ENCODE measurements around the gene SUN1. TPM values are rescaled to one million over a fixed set of nuclear protein-coding genes. Genes with fewer than 3 reads are reported as not detected.
A peak's percentile ranks its signal among the peaks of the same experiment; 100 is the strongest.

SUN1 gene
- total RNA-seq, 1 experiment from 2014 or later: 39.6 TPM

DNA sequence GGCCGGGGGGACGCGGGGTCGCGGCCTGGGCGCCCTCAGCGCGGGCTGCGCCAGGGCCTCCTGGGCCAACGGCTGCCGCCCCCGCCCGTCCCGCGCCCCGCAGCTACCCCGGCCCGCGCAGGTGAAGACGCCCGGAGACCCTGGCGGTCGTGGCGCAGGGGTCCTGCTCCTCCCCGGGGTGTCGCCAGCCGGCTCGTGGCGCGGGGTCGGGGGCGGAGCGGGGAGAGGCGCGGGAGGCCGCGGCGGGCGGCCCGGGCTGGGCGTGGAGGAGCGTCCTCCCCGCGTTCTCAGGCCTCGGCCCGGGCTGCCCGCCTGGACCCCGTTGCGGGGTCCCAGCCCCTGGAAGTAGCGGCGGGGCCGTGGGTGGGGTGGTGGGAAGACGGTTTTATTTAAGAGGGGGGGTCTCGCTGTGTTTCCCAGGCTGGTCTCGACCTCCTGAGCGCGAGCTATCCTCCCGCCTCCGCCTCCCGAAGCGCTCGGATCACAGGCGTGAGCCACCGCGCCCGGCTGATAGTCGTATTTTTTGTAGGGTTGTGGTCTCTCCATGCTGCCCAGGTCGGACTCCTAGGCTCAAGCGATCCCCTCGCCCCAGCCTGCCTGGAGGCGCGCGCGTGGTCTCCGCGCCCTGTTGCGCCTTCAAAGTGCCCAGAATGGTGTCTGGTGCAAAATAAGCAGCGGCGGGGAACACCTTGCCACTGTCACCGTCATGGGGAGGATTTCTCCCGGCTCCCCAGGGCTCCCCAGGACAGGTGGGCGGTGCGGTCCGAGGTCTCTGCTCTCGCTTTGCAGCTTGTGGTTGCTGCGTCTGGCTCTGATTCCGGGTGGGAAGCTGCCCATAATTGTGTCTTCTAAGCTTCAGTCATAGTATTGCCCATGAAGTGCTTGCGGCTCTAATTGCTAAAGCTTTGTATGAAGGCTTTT, 15.3 kb upstream of the SUN1 start:
- peak; percentile 60 for DNase-seq

GRCh38 chr7:818031-818699, 14.1 kb upstream of the SUN1 start:
- Histone ChIP-seq H3K4me3 (ENCODE audit: low read length) (peak overlapping the region; percentile 85), H3K4me1 (ENCODE audit: low read length) (peaks cover 40% of the 10 kb centered on the region), H3K27me3 (ENCODE audit: low read length) (no peaks in the 10 kb centered on the region), H2AFZ (ENCODE audit: low read length) (no peak overlapping the region), H3K9me3 (ENCODE audit: low read length) (no peaks in the 10 kb centered on the region), H3K27ac (ENCODE audit: low read length) (no peak overlapping the region), H3K79me2 (ENCODE audit: low read length) (peaks cover 64% of the 10 kb centered on the region), H3K9me2 (replicated peaks; ENCODE audit: insufficient read depth, low read length) (no peaks in the 10 kb centered on the region), H4K20me1 (ENCODE audit: insufficient read depth, low read depth, low read length) (no peaks in the 10 kb centered on the region; the same call in 1 of the 2 replicates), H3K4me2 (ENCODE audit: low read depth, low read length, poor library complexity, severe bottlenecking) (peak overlapping the region; percentile 80), H3K36me3 (ENCODE audit: insufficient read depth, low read length) (no peaks in the 10 kb centered on the region), H3K9ac (ENCODE audit: low read length) (peak overlapping the region; percentile 88; the same call in 1 of the 2 replicates)
- peak; percentile 63 for DNase-seq

More for the DNA sequence above, 15.3 kb upstream of the SUN1 start:
- peak overlapping the region; percentile 88 for H3K9ac ChIP-seq (ENCODE audit: low read length)
- H2AFZ ChIP-seq (ENCODE audit: low read length): no peak overlapping the region
- H3K4me3 ChIP-seq (ENCODE audit: low read length): peak overlapping the region; percentile 85
- H3K36me3 ChIP-seq (ENCODE audit: insufficient read depth, low read length): no peaks in the 10 kb centered on the region
- H3K27ac ChIP-seq (ENCODE audit: low read length): no peak overlapping the region
- H4K20me1 ChIP-seq (ENCODE audit: insufficient read depth, low read depth, low read length): no peaks in the 10 kb centered on the region; the same call in 1 of the 2 replicates
- H3K4me2 ChIP-seq (ENCODE audit: low read depth, low read length, poor library complexity, severe bottlenecking): peak overlapping the region; percentile 80
- peaks cover 47% of the 10 kb centered on the region for H3K4me1 ChIP-seq (ENCODE audit: low read length)
- H3K9me3 ChIP-seq (ENCODE audit: low read length): no peaks in the 10 kb centered on the region
- H3K79me2 ChIP-seq (ENCODE audit: low read length): peaks cover 52% of the 10 kb centered on the region
- no peaks in the 10 kb centered on the region for H3K9me2 ChIP-seq (replicated peaks; ENCODE audit: insufficient read depth, low read length)
- no peaks in the 10 kb centered on the region for H3K27me3 ChIP-seq (ENCODE audit: low read length)

- peak overlapping the region; percentile 47 for H3K4me2 ChIP-seq (ENCODE audit: low read depth, low read length, poor library complexity, severe bottlenecking)
- no peak for DNase-seq
- no peak overlapping the region for H2AFZ ChIP-seq (ENCODE audit: low read length)
- H4K20me1 ChIP-seq (ENCODE audit: insufficient read depth, low read depth, low read length): peaks cover 4% of the 10 kb centered on the region; the same call in 1 of the 2 replicates
- H3K79me2 ChIP-seq (ENCODE audit: low read length): peaks cover 83% of the 10 kb centered on the region
- peak overlapping the region; percentile 41; the same call in 1 of the 2 replicates for H3K27ac ChIP-seq (ENCODE audit: low read length)
- no peaks in the 10 kb centered on the region for H3K9me3 ChIP-seq (ENCODE audit: low read length)
- H3K9ac ChIP-seq (ENCODE audit: low read length): no peak overlapping the region
- H3K27me3 ChIP-seq (ENCODE audit: low read length): no peaks in the 10 kb centered on the region
- H3K4me3 ChIP-seq (ENCODE audit: low read length): no peak overlapping the region
- H3K9me2 ChIP-seq (replicated peaks; ENCODE audit: insufficient read depth, low read length): no peaks in the 10 kb centered on the region
- peaks cover 32% of the 10 kb centered on the region for H3K4me1 ChIP-seq (ENCODE audit: low read length)
- H3K36me3 ChIP-seq (ENCODE audit: insufficient read depth, low read length): no peaks in the 10 kb centered on the region
Measured at GRCh38 chr7:820341-820740, 11.9 kb upstream of the SUN1 start.

GRCh38 chr7:821688-822087, 10.6 kb upstream of the SUN1 start:
- no peak overlapping the region for H3K4me3 ChIP-seq (ENCODE audit: low read length)
- H3K9ac ChIP-seq (ENCODE audit: low read length): no peak overlapping the region
- H3K27ac ChIP-seq (ENCODE audit: low read length): no peak overlapping the region
- H3K4me1 ChIP-seq (ENCODE audit: low read length): peaks cover 25% of the 10 kb centered on the region
- H3K9me3 ChIP-seq (ENCODE audit: low read length): no peaks in the 10 kb centered on the region
- peaks cover 11% of the 10 kb centered on the region; the same call in 1 of the 2 replicates for H4K20me1 ChIP-seq (ENCODE audit: insufficient read depth, low read depth, low read length)
- H2AFZ ChIP-seq (ENCODE audit: low read length): no peak overlapping the region
- H3K36me3 ChIP-seq (ENCODE audit: insufficient read depth, low read length): no peaks in the 10 kb centered on the region
- H3K27me3 ChIP-seq (ENCODE audit: low read length): no peaks in the 10 kb centered on the region
- H3K79me2 ChIP-seq (ENCODE audit: low read length): peaks cover 96% of the 10 kb centered on the region
- DNase-seq: no peak
- H3K4me2 ChIP-seq (ENCODE audit: low read depth, low read length, poor library complexity, severe bottlenecking): no peak overlapping the region
- H3K9me2 ChIP-seq (replicated peaks; ENCODE audit: insufficient read depth, low read length): no peaks in the 10 kb centered on the region

DNA sequence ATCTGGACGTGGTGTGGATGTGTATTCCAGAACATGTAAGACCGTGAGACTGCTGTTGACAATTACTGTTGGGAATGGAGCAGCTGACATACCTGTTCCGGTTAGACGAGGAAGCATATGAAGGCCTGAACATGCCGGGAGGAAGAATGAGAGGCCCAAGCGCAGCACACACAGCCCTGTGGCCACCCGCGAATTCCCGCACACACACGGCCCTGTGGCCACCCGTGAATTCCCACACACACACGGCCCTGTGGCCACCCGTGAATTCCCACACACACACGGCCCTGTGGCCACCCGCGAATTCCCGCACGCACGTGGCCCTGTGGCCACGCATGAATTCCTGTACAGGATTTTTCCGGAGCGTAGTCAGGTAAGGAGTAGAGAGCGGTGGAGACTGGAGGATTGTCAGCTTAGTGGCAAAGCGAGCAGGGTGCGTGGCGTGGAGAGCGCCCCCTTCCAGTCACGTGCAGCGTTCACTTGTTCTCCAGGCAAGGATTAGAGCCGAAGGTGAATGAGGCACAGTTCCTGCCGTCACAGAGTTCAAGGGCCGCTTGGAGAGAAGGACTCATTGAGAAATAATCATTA, 9.5 kb upstream of the SUN1 start:
- no peak for DNase-seq
- Histone ChIP-seq H3K9me2 (replicated peaks; ENCODE audit: insufficient read depth, low read length) (no peaks in the 10 kb centered on the region), H3K36me3 (ENCODE audit: insufficient read depth, low read length) (no peaks in the 10 kb centered on the region), H3K4me1 (ENCODE audit: low read length) (peaks cover 21% of the 10 kb centered on the region), H3K4me3 (ENCODE audit: low read length) (no peak overlapping the region), H3K27me3 (ENCODE audit: low read length) (no peaks in the 10 kb centered on the region), H4K20me1 (ENCODE audit: insufficient read depth, low read depth, low read length) (peaks cover 13% of the 10 kb centered on the region; the same call in 1 of the 2 replicates), H3K27ac (ENCODE audit: low read length) (no peak overlapping the region), H3K4me2 (ENCODE audit: low read depth, low read length, poor library complexity, severe bottlenecking) (no peak overlapping the region), H3K9me3 (ENCODE audit: low read length) (no peaks in the 10 kb centered on the region), H3K9ac (ENCODE audit: low read length) (no peak overlapping the region), H2AFZ (ENCODE audit: low read length) (no peak overlapping the region), H3K79me2 (ENCODE audit: low read length) (peaks cover 98% of the 10 kb centered on the region)

GRCh38 chr7:823649-824048, 8.6 kb upstream of the SUN1 start:
- H3K27me3 ChIP-seq (ENCODE audit: low read length): no peaks in the 10 kb centered on the region
- no peak overlapping the region for H2AFZ ChIP-seq (ENCODE audit: low read length)
- no peak overlapping the region for H3K4me3 ChIP-seq (ENCODE audit: low read length)
- peaks cover 98% of the 10 kb centered on the region for H3K79me2 ChIP-seq (ENCODE audit: low read length)
- H3K9ac ChIP-seq (ENCODE audit: low read length): no peak overlapping the region
- H3K9me2 ChIP-seq (replicated peaks; ENCODE audit: insufficient read depth, low read length): no peaks in the 10 kb centered on the region
- no peaks in the 10 kb centered on the region for H3K9me3 ChIP-seq (ENCODE audit: low read length)
- H3K4me1 ChIP-seq (ENCODE audit: low read length): peaks cover 20% of the 10 kb centered on the region
- H3K27ac ChIP-seq (ENCODE audit: low read length): no peak overlapping the region
- no peak for DNase-seq
- peaks cover 16% of the 10 kb centered on the region for H4K20me1 ChIP-seq (ENCODE audit: insufficient read depth, low read depth, low read length)
- H3K36me3 ChIP-seq (ENCODE audit: insufficient read depth, low read length): no peaks in the 10 kb centered on the region
- H3K4me2 ChIP-seq (ENCODE audit: low read depth, low read length, poor library complexity, severe bottlenecking): no peak overlapping the region

GRCh38 chr7:824081-824480, 8.2 kb upstream of the SUN1 start:
- H3K4me2 ChIP-seq (ENCODE audit: low read depth, low read length, poor library complexity, severe bottlenecking): no peak overlapping the region
- H3K9me3 ChIP-seq (ENCODE audit: low read length): no peaks in the 10 kb centered on the region
- peaks cover 98% of the 10 kb centered on the region for H3K79me2 ChIP-seq (ENCODE audit: low read length)
- H3K9me2 ChIP-seq (replicated peaks; ENCODE audit: insufficient read depth, low read length): no peaks in the 10 kb centered on the region
- H3K27ac ChIP-seq (ENCODE audit: low read length): no peak overlapping the region
- no peak overlapping the region for H3K4me3 ChIP-seq (ENCODE audit: low read length)
- peaks cover 20% of the 10 kb centered on the region for H4K20me1 ChIP-seq (ENCODE audit: insufficient read depth, low read depth, low read length)
- no peak overlapping the region for H2AFZ ChIP-seq (ENCODE audit: low read length)
- no peak for DNase-seq
- H3K36me3 ChIP-seq (ENCODE audit: insufficient read depth, low read length): no peaks in the 10 kb centered on the region
- peaks cover 25% of the 10 kb centered on the region for H3K4me1 ChIP-seq (ENCODE audit: low read length)
- H3K9ac ChIP-seq (ENCODE audit: low read length): no peak overlapping the region
- no peaks in the 10 kb centered on the region for H3K27me3 ChIP-seq (ENCODE audit: low read length)

GRCh38 chr7:824664-825063, 7.6 kb upstream of the SUN1 start:
- Histone ChIP-seq H2AFZ (ENCODE audit: low read length) (no peak overlapping the region), H3K27ac (ENCODE audit: low read length) (no peak overlapping the region), H3K27me3 (ENCODE audit: low read length) (no peaks in the 10 kb centered on the region), H3K36me3 (ENCODE audit: insufficient read depth, low read length) (no peaks in the 10 kb centered on the region), H3K4me3 (ENCODE audit: low read length) (no peak overlapping the region), H3K9me3 (ENCODE audit: low read length) (no peaks in the 10 kb centered on the region), H3K4me1 (ENCODE audit: low read length) (peaks cover 22% of the 10 kb centered on the region), H3K4me2 (ENCODE audit: low read depth, low read length, poor library complexity, severe bottlenecking) (no peak overlapping the region), H4K20me1 (ENCODE audit: insufficient read depth, low read depth, low read length) (peaks cover 23% of the 10 kb centered on the region), H3K9me2 (replicated peaks; ENCODE audit: insufficient read depth, low read length) (no peaks in the 10 kb centered on the region), H3K79me2 (ENCODE audit: low read length) (peaks cover 95% of the 10 kb centered on the region), H3K9ac (ENCODE audit: low read length) (no peak overlapping the region)
- no peak for DNase-seq
